ENCODE data around the gene FBRSL1. TPM values are rescaled to one million over a fixed set of nuclear protein-coding genes. Genes with fewer than 3 reads are reported as not detected.

Gene FBRSL1
- total RNA-seq, 1 experiment from 2014 or later, result 124 TPM

GRCh38 chr12:132541996-132542395, 52.0 kb downstream of the FBRSL1 start:
- Histone ChIP-seq H3K79me2 (ENCODE audit: insufficient read depth, low read length) (no peaks in the 10 kb centered on the region), H4K20me1 (ENCODE audit: insufficient read depth) (no peaks in the 10 kb centered on the region), H3K27me3 (ENCODE audit: insufficient read depth, low read length) (no peaks in the 10 kb centered on the region), H2AFZ (ENCODE audit: low read depth, low read length, poor library complexity, severe bottlenecking) (no peak overlapping the region), H3K9me2 (ENCODE audit: insufficient read depth) (no peaks in the 10 kb centered on the region), H3K4me3 (replicated peaks in 1 of 2; ENCODE audit: low read depth in 1 of 2, low read length in 2 of 2) (no peak overlapping the region), H3K36me3 (ENCODE audit: control insufficient read depth in 1 of 2, insufficient read depth in 2 of 2, low read length in 2 of 2) (no peaks in the 10 kb centered on the region), H3K9ac (ENCODE audit: low read length) (no peak overlapping the region), H3K27ac (ENCODE audit: low read depth, low read length) (no peak overlapping the region), H3K4me1 (ENCODE audit: control insufficient read depth in 1 of 2, insufficient read depth in 2 of 2, low read length in 2 of 2) (no peaks in the 10 kb centered on the region), H3K4me2 (ENCODE audit: low read length) (no peak overlapping the region), H3K9me3 (ENCODE audit: control insufficient read depth in 1 of 2, insufficient read depth in 1 of 2, low read depth in 1 of 2, low read length in 2 of 2) (no peaks in the 10 kb centered on the region)
- CTCF ChIA-PET, result no interaction called here
- no TSS peak for BruUV-seq (replicated peaks)
- RAD21 ChIA-PET (ENCODE audit: low non-redundant PET in 1 of 2, low total read pairs in 2 of 2, uncharacterized antibody in 2 of 2, unreplicated experiment in 2 of 2), result no interaction called here
- intact Hi-C loops (cut with micrococcal nuclease), result no loop called here
- TF ChIP-seq, protein P1, sequence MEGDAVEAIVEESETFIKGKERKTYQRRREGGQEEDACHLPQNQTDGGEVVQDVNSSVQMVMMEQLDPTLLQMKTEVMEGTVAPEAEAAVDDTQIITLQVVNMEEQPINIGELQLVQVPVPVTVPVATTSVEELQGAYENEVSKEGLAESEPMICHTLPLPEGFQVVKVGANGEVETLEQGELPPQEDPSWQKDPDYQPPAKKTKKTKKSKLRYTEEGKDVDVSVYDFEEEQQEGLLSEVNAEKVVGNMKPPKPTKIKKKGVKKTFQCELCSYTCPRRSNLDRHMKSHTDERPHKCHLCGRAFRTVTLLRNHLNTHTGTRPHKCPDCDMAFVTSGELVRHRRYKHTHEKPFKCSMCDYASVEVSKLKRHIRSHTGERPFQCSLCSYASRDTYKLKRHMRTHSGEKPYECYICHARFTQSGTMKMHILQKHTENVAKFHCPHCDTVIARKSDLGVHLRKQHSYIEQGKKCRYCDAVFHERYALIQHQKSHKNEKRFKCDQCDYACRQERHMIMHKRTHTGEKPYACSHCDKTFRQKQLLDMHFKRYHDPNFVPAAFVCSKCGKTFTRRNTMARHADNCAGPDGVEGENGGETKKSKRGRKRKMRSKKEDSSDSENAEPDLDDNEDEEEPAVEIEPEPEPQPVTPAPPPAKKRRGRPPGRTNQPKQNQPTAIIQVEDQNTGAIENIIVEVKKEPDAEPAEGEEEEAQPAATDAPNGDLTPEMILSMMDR (IDR thresholded peaks at IDR 0.05 in 2 of 3, conservative IDR thresholded peaks at IDR 0.05 in 1 of 3; ENCODE audit: borderline replicate concordance in 1 of 3, insufficient read depth in 1 of 3, low read depth in 2 of 3, low read length in 2 of 3), result no peak
- no peak for TF ChIP-seq POLR2A (IDR thresholded peaks at IDR 0.05; ENCODE audit: borderline replicate concordance, extremely low read depth, insufficient read depth, insufficient read length)
- TF ChIP-seq YY1 (IDR thresholded peaks at IDR 0.05; ENCODE audit: extremely low read depth, insufficient replicate concordance, low read depth, low read length), result no peak
- TF ChIP-seq SIN3A (IDR thresholded peaks at IDR 0.05; ENCODE audit: low read depth), result no peak
- no peak for TF ChIP-seq JUND (IDR thresholded peaks at IDR 0.05)
- TF ChIP-seq, protein P2, sequence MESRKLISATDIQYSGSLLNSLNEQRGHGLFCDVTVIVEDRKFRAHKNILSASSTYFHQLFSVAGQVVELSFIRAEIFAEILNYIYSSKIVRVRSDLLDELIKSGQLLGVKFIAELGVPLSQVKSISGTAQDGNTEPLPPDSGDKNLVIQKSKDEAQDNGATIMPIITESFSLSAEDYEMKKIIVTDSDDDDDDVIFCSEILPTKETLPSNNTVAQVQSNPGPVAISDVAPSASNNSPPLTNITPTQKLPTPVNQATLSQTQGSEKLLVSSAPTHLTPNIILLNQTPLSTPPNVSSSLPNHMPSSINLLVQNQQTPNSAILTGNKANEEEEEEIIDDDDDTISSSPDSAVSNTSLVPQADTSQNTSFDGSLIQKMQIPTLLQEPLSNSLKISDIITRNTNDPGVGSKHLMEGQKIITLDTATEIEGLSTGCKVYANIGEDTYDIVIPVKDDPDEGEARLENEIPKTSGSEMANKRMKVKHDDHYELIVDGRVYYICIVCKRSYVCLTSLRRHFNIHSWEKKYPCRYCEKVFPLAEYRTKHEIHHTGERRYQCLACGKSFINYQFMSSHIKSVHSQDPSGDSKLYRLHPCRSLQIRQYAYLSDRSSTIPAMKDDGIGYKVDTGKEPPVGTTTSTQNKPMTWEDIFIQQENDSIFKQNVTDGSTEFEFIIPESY (IDR thresholded peaks at IDR 0.05; ENCODE audit: extremely low read depth, insufficient replicate concordance, low read length), result no peak
- no peak for TF ChIP-seq ZNF274 (IDR thresholded peaks at IDR 0.05; ENCODE audit: low read depth, low read length)
- no peak for TF ChIP-seq EZH2 (IDR thresholded peaks at IDR 0.05)
- no peak for TF ChIP-seq POLR2AphosphoS5 (IDR thresholded peaks at IDR 0.05; ENCODE audit: low read depth, low read length)
- TF ChIP-seq ZFX (IDR thresholded peaks at IDR 0.05), result no peak
- no peak for TF ChIP-seq ELF1 (IDR thresholded peaks at IDR 0.05; ENCODE audit: borderline replicate concordance, low read depth)
- no peak for TF ChIP-seq TCF7L2 (IDR thresholded peaks at IDR 0.05; ENCODE audit: borderline replicate concordance, extremely low read depth, insufficient read depth, insufficient read length)
- no peak for TF ChIP-seq FOSL1 (IDR thresholded peaks at IDR 0.05; ENCODE audit: low read depth)
- no peak for TF ChIP-seq CEBPB (IDR thresholded peaks at IDR 0.05; ENCODE audit: low read depth)
- TF ChIP-seq RAD21 (IDR thresholded peaks at IDR 0.05; ENCODE audit: low read depth), result no peak
- TF ChIP-seq CBX3 (IDR thresholded peaks at IDR 0.05; ENCODE audit: low read depth), result no peak
- TF ChIP-seq, protein P3, sequence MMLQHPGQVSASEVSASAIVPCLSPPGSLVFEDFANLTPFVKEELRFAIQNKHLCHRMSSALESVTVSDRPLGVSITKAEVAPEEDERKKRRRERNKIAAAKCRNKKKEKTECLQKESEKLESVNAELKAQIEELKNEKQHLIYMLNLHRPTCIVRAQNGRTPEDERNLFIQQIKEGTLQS (IDR thresholded peaks at IDR 0.05), result no peak
- POLR2A ChIA-PET, result no interaction called here
- DNase-seq (ENCODE audit: low read depth, low spot score), result no peak
- ATAC-seq, result no peak
